Measurements from ENCODE around the gene ZNF197. TPM values are rescaled to one million over a fixed set of nuclear protein-coding genes. Genes with fewer than 3 reads are reported as not detected.
A peak's percentile ranks its signal among the peaks of the same experiment; 100 is the strongest.
"Not testable (repeated sequence)": the region's sequence is repeated elsewhere in the genome, so short reads cannot be mapped to it uniquely, and the experiment has no call there.

Gene ZNF197
- 20.4 and 32.7 TPM in 2 replicates for total RNA-seq (ENCODE audit: low replicate concordance)
- long read RNA-seq, transcript ZNF197-203 (6 exons, 1,989 nt): major isoform, 11 of 35 reads
- long read RNA-seq, transcript ZNF197-202 (6 exons, 3,275 nt): minor isoform, 6 of 35 reads
- long read RNA-seq, partial matches to known transcripts: 6 of 35 reads
- long read RNA-seq, other reads (novel, unspliced or antisense): 8 of 35 reads

- H3K36me3 Mint-ChIP-seq: peaks cover 13% of the 10 kb centered on the region
- DNase-seq (ENCODE audit: extremely low spot score, unreplicated experiment): peak; percentile 86
- H3K4me3 Mint-ChIP-seq: peak within 1 kb of the TSS; percentile 95
- H3K27me3 Mint-ChIP-seq: no peaks in the 10 kb centered on the region
- peak; percentile 39 for TF ChIP-seq CTCF (conservative IDR thresholded peaks at IDR 0.05)
- H3K4me1 Mint-ChIP-seq (ENCODE audit: unreplicated experiment): peaks cover 23% of the 10 kb centered on the region
- no peaks in the 10 kb centered on the region for H3K9me3 Mint-ChIP-seq
- peak within 1 kb of the TSS; percentile 90 for H3K27ac Mint-ChIP-seq
These were observed at the start of gene ZNF197 for GRCh38 chr3:44624749-44625480. Gene ZNF197, plus strand, starts transcription at chr3:44625036. Its CDS starts 4,119 bp downstream, at chr3:44629155.

GRCh38 chr3:44576613-44577012, 48.2 kb upstream of the ZNF197 start:
- peaks cover 30% of the 10 kb centered on the region for H3K36me3 Mint-ChIP-seq
- H3K4me3 Mint-ChIP-seq: no peak overlapping the region
- no peak overlapping the region for H3K27ac Mint-ChIP-seq
- peaks cover 4% of the 10 kb centered on the region for H3K4me1 Mint-ChIP-seq (ENCODE audit: unreplicated experiment)
- peaks cover 5% of the 10 kb centered on the region for H3K9me3 Mint-ChIP-seq
- DNase-seq (ENCODE audit: extremely low spot score, unreplicated experiment): no peak
- H3K27me3 Mint-ChIP-seq: no peaks in the 10 kb centered on the region
- no peak for TF ChIP-seq CTCF (conservative IDR thresholded peaks at IDR 0.05)

GRCh38 chr3:44577354-44577952, 47.4 kb upstream of the ZNF197 start:
- H3K36me3 Mint-ChIP-seq: peaks cover 25% of the 10 kb centered on the region
- H3K27ac Mint-ChIP-seq; H3K4me3 Mint-ChIP-seq; H3K27me3 Mint-ChIP-seq; H3K4me1 Mint-ChIP-seq (ENCODE audit: unreplicated experiment); DNase-seq (ENCODE audit: extremely low spot score, unreplicated experiment); H3K9me3 Mint-ChIP-seq: not testable (repeated sequence)

- not testable (repeated sequence) for H3K4me3 Mint-ChIP-seq; H3K9me3 Mint-ChIP-seq; DNase-seq (ENCODE audit: extremely low spot score, unreplicated experiment); H3K4me1 Mint-ChIP-seq (ENCODE audit: unreplicated experiment); H3K27ac Mint-ChIP-seq; H3K27me3 Mint-ChIP-seq
- H3K36me3 Mint-ChIP-seq: peaks cover 20% of the 10 kb centered on the region
These were observed 46.5 kb upstream of the ZNF197 start for GRCh38 chr3:44578316-44578715.

- not testable (repeated sequence) for H3K27ac Mint-ChIP-seq; H3K4me1 Mint-ChIP-seq (ENCODE audit: unreplicated experiment); H3K9me3 Mint-ChIP-seq; DNase-seq (ENCODE audit: extremely low spot score, unreplicated experiment); H3K4me3 Mint-ChIP-seq; H3K27me3 Mint-ChIP-seq
- peaks cover 19% of the 10 kb centered on the region for H3K36me3 Mint-ChIP-seq
These were observed 45.8 kb upstream of the ZNF197 start for GRCh38 chr3:44578924-44579515.

GRCh38 chr3:44579749-44580148, 45.1 kb upstream of the ZNF197 start:
- H3K36me3 Mint-ChIP-seq: peaks cover 14% of the 10 kb centered on the region
- H3K27me3 Mint-ChIP-seq; H3K4me1 Mint-ChIP-seq (ENCODE audit: unreplicated experiment); H3K27ac Mint-ChIP-seq; H3K9me3 Mint-ChIP-seq; DNase-seq (ENCODE audit: extremely low spot score, unreplicated experiment); H3K4me3 Mint-ChIP-seq: not testable (repeated sequence)

- not testable (repeated sequence) for H3K27me3 Mint-ChIP-seq; H3K9me3 Mint-ChIP-seq; DNase-seq (ENCODE audit: extremely low spot score, unreplicated experiment); H3K27ac Mint-ChIP-seq; H3K4me3 Mint-ChIP-seq
- peaks cover 18% of the 10 kb centered on the region for H3K36me3 Mint-ChIP-seq
- peaks cover 17% of the 10 kb centered on the region for H3K4me1 Mint-ChIP-seq (ENCODE audit: unreplicated experiment)
These were observed 43.9 kb upstream of the ZNF197 start for GRCh38 chr3:44580971-44581370.
